Liver (tissue), 9 donors: ENCODE results near the gene CFAP68. TPM values are rescaled to one million over a fixed set of nuclear protein-coding genes. Genes with fewer than 3 reads are reported as not detected.

Experiments used
- DNase-seq: peaks from one replicate; pipeline ENCODE4 v3.0.0-alpha.2; 2017; ENCODE audit warnings: low spot score
- H3K27ac ChIP-seq, 2 donors: one replicate each; pipeline ENCODE4 v1.7.0; 2013; ENCODE audit warnings: inconsistent platforms in 2 of 2, low read length in 2 of 2, control low read depth in 1 of 2, low read depth in 1 of 2, mild to moderate bottlenecking in 1 of 2
- H3K27me3 ChIP-seq, 4 donors: one replicate each; pipeline versions ENCODE4 v1.6.1 to v1.7.0; 2013; ENCODE audit warnings: low read length in 3 of 4, inconsistent platforms in 1 of 4, mild to moderate bottlenecking in 1 of 4, moderate library complexity in 1 of 4; ENCODE audit not compliant: control insufficient read depth in 4 of 4, insufficient read depth in 4 of 4
- H3K36me3 ChIP-seq, 4 donors: one replicate each; pipeline versions ENCODE4 v1.6.1 to v1.7.0; 2013; ENCODE audit warnings: low read length in 3 of 4, mild to moderate bottlenecking in 3 of 4, low read depth in 1 of 4, moderate library complexity in 1 of 4; ENCODE audit not compliant: control insufficient read depth in 4 of 4, insufficient read depth in 3 of 4
- H3K4me1 ChIP-seq, 4 donors: one replicate each; pipeline versions ENCODE4 v1.6.1 to v1.7.0; 2013; ENCODE audit warnings: low read length in 3 of 4, mild to moderate bottlenecking in 3 of 4, moderate library complexity in 1 of 4; ENCODE audit not compliant: control insufficient read depth in 4 of 4, insufficient read depth in 4 of 4
- H3K4me3 ChIP-seq, 3 donors: one replicate each; pipeline versions ENCODE4 v1.6.1 to v1.7.0; 2013; ENCODE audit warnings: low read length in 3 of 3, control low read depth in 1 of 3, low read depth in 1 of 3, mild to moderate bottlenecking in 1 of 3
- H3K9ac ChIP-seq, 2 donors: one replicate each; pipeline ENCODE4 v1.7.0; 2013; ENCODE audit warnings: low read length in 2 of 2, mild to moderate bottlenecking in 2 of 2, moderate library complexity in 2 of 2, control low read depth in 1 of 2, low read depth in 1 of 2
- H3K9me3 ChIP-seq, 4 donors: one replicate each; pipeline versions ENCODE4 v1.6.1 to v1.7.0; 2013; ENCODE audit warnings: low read length in 3 of 4; ENCODE audit not compliant: control insufficient read depth in 4 of 4
- ATF3 ChIP-seq: IDR thresholded peaks from 2 replicates; pipeline ENCODE4 v1.6.1; 2016; ENCODE audit warnings: antibody characterized with exemption
- CTCF ChIP-seq: fragments of 150-350 bp; IDR thresholded peaks from 2 replicates; pipeline ENCODE4 v1.5.1; 2017; ENCODE audit warnings: improper control_type of control experiment, low read depth, low read length; ENCODE audit not compliant: missing input control
- EGR1 ChIP-seq, 2 donors: IDR thresholded peaks; 2 replicates each; pipeline ENCODE4 v1.6.1; 2016 to 2018; ENCODE audit warnings: antibody characterized with exemption in 2 of 2, low read depth in 2 of 2
- FOXA1 ChIP-seq: IDR thresholded peaks from 2 replicates; pipeline ENCODE4 v1.6.1; 2016; ENCODE audit warnings: antibody characterized with exemption
- FOXA2 ChIP-seq: IDR thresholded peaks from 2 replicates; pipeline ENCODE4 v1.6.1; 2016; ENCODE audit warnings: antibody characterized with exemption
- HNF4A ChIP-seq, 2 donors: conservative IDR thresholded peaks; 2 replicates each; pipeline ENCODE4 v1.6.1; 2016; ENCODE audit warnings: antibody characterized with exemption in 2 of 2, mild to moderate bottlenecking in 2 of 2
- HNF4G ChIP-seq: IDR thresholded peaks from 2 replicates; pipeline ENCODE4 v1.6.1; 2016; ENCODE audit warnings: antibody characterized with exemption
- JUND ChIP-seq, 2 donors: IDR thresholded peaks; 2 replicates each; pipeline ENCODE4 v1.6.1; 2016; ENCODE audit warnings: antibody characterized with exemption in 2 of 2
- MAX ChIP-seq: IDR thresholded peaks from 2 replicates; pipeline ENCODE4 v1.6.1; 2016; ENCODE audit warnings: antibody characterized with exemption
- NR2F2 ChIP-seq: IDR thresholded peaks from 2 replicates; pipeline ENCODE4 v1.6.1; 2016; ENCODE audit warnings: antibody characterized with exemption
- RAD21 ChIP-seq, 2 donors: IDR thresholded peaks; 2 replicates each; pipeline ENCODE4 v1.6.1; 2016; ENCODE audit warnings: antibody characterized with exemption in 2 of 2, mild to moderate bottlenecking in 2 of 2
- REST ChIP-seq: IDR thresholded peaks from 2 replicates; pipeline ENCODE4 v1.6.1; 2016; ENCODE audit warnings: antibody characterized with exemption, mild to moderate bottlenecking
- RXRA ChIP-seq, 2 donors: IDR thresholded peaks; 2 replicates each; pipeline ENCODE4 v1.6.1; 2017 to 2018; ENCODE audit warnings: antibody characterized with exemption in 2 of 2, mild to moderate bottlenecking in 1 of 2
- SP1 ChIP-seq: IDR thresholded peaks from 2 replicates; pipeline ENCODE4 v1.6.1; 2018; ENCODE audit warnings: antibody characterized with exemption, mild to moderate bottlenecking
- TAF1 ChIP-seq: conservative IDR thresholded peaks from 2 replicates; pipeline ENCODE4 v1.6.1; 2016; ENCODE audit warnings: antibody characterized with exemption, mild to moderate bottlenecking
- YY1 ChIP-seq: IDR thresholded peaks from 2 replicates; pipeline ENCODE4 v1.6.1; 2016; ENCODE audit warnings: antibody characterized with exemption, mild to moderate bottlenecking
- ZBTB33 ChIP-seq: IDR thresholded peaks from 2 replicates; pipeline ENCODE4 v1.6.1; 2016; ENCODE audit warnings: antibody characterized with exemption
- WGBS: extraction: QIAGEN DNeasy Blood & Tissue Kit; methylation state at CpG from one replicate; pipeline ENCODE4 v1.1.7; 2013; 5-methylcytosine and 5-hydroxymethylcytosine counted together
- polyA plus RNA-seq, 2 donors: library from polyadenylated mRNA; stranded (reverse) in 1 of 2; unstranded in 1 of 2; fragments of 200-250 nt in 1 of 2; fragments of >200 nt in 1 of 2; fragmentation: Nextera tagmentation in 1 of 2; extraction: Ambion mirVana in 1 of 2; gene quantifications; one replicate each; pipeline versions ENCODE4 v1.2.1 to v1.2.3, GENCODE V29; 2013 to 2015
- total RNA-seq, 2 donors: library from RNA; depleted of rRNA; stranded (reverse); fragments of >200 nt; gene quantifications; one replicate each; pipeline ENCODE4 v1.2.3, GENCODE V29; 2014
- donor health status: healthy.
- donor health status: healthy.
- donor health status: healthy.
- donor health status: healthy.
- donor health status: healthy.

The CFAP68 gene
- total and polyA plus RNA-seq, 4 donors = 6.2 to 27.8 (median 13.8) TPM

- H3K27ac ChIP-seq = no peak overlapping the region
- DNase-seq = no peak
- H3K36me3 ChIP-seq = no peaks in the 10 kb centered on the region
- no peak overlapping the region for H3K9ac ChIP-seq
- WGBS = 94% methylated on average over 2 of the region's 2 CpGs
- no peak overlapping the region for H3K4me3 ChIP-seq
- TF ChIP-seq SP1 (no peak), MAX (no peak), FOXA2 (no peak), ZBTB33 (no peak), HNF4A (conservative IDR thresholded peaks at IDR 0.05) (no peak), NR2F2 (no peak), ATF3 (no peak), JUND (IDR thresholded peaks at IDR 0.05) (no peak), EGR1 (IDR thresholded peaks at IDR 0.05; ENCODE audit: low read depth in 2 of 2) (no peak), FOXA1 (no peak), TAF1 (no peak), RAD21 (IDR thresholded peaks at IDR 0.05) (no peak)
- no peaks in the 10 kb centered on the region for H3K9me3 ChIP-seq
- peaks cover 0 to 22% (median 13%) of the 10 kb centered on the region in 4 donors for H3K4me1 ChIP-seq
- H3K27me3 ChIP-seq = no peaks in the 10 kb centered on the region
Measured at GRCh38 chr11:111917312-111917711, 38.0 kb downstream of the CFAP68 start.

GRCh38 chr11:111917788-111918187 lies 38.4 kb downstream of the CFAP68 start:
- WGBS = 84% methylated on average over 3 of the region's 3 CpGs
- Histone ChIP-seq H3K27me3 (no peaks in the 10 kb centered on the region), H3K27ac (peak overlapping the region; percentile 87 to 88), H3K9ac (peak overlapping the region in 1 of 2 donors; percentile 32), H3K9me3 (no peaks in the 10 kb centered on the region), H3K4me3 (no peak overlapping the region), H3K36me3 (no peaks in the 10 kb centered on the region), H3K4me1 (peaks cover 0 to 25% (median 14%) of the 10 kb centered on the region in 4 donors)
- TF ChIP-seq HNF4G (no peak), HNF4A (conservative IDR thresholded peaks at IDR 0.05) (peak in 1 of 2 donors; percentile 20), YY1 (no peak), SP1 (no peak)
- no peak for DNase-seq

- peak within 1 kb of the TSS; percentile 49 to 68 (median 50) for H3K4me3 ChIP-seq
- H3K9me3 ChIP-seq = no peaks in the 10 kb centered on the region
- DNase-seq = peak; percentile 58
- 27% methylated on average over 19 of the region's 19 CpGs for WGBS
- peak within 1 kb of the TSS; percentile 87 to 88 for H3K27ac ChIP-seq
- no peaks in the 10 kb centered on the region for H3K36me3 ChIP-seq
- peak within 1 kb of the TSS; percentile 22 to 76 for H3K9ac ChIP-seq
- peaks cover 0 to 31% (median 18%) of the 10 kb centered on the region in 4 donors for H3K4me1 ChIP-seq
- H3K27me3 ChIP-seq = no peaks in the 10 kb centered on the region
- peak; percentile 41 to 63 for TF ChIP-seq JUND (IDR thresholded peaks at IDR 0.05)
- peak; percentile 93 for TF ChIP-seq HNF4A (conservative IDR thresholded peaks at IDR 0.05)
- peak; percentile 52 to 72 for TF ChIP-seq RXRA (IDR thresholded peaks at IDR 0.05)
- peak; percentile 76 for TF ChIP-seq MAX
- TF ChIP-seq REST = peak; percentile 89
- TF ChIP-seq YY1 = peak; percentile 63
- peak; percentile 5 for TF ChIP-seq CTCF
- peak in 1 of 2 donors; percentile 52 for TF ChIP-seq EGR1 (IDR thresholded peaks at IDR 0.05; ENCODE audit: low read depth in 2 of 2)
- TF ChIP-seq ATF3 = peak; percentile 14
- peak; percentile 39 to 54 for TF ChIP-seq RAD21 (IDR thresholded peaks at IDR 0.05)
- peak; percentile 73 for TF ChIP-seq HNF4G
Measured at GRCh38 chr11:111918390-111919256, 39.3 kb downstream of the CFAP68 start, which contains the start of gene C11orf52. Gene C11orf52 (plus strand): TSS chr11:111918913. CDS start chr11:111918973, 60 bp downstream.
